ENCODE results near the gene LAMB2. TPM values are rescaled to one million over a fixed set of nuclear protein-coding genes. Genes with fewer than 3 reads are reported as not detected.

The LAMB2 gene
- total and polyA plus RNA-seq, 2 experiments from 2014 or later, result 615 to 1,233 TPM

DNA sequence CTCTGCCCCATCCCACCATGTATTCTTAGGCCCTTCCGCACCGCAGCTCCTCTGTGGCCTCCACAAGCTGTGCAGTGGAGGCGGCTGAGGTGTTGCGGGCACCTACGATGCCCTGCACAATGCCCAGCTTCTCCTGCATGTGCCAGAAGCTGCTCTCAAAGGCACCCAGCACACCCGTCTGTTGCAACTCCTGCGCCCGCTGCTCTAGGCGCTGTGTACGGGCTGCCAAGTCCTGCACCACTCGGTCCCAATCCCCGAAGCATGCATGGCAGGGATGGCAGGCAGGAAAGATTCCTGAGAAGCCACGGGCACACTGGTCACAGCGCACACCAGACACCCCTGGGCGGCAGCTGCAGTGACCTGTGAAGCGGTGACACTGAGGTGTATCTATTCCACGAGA lies 9.2 kb downstream of the LAMB2 start:
- Histone ChIP-seq H3K9me3 (ENCODE audit: low read depth) (no peaks in the 10 kb centered on the region), H3K36me3 (peaks cover 36% of the 10 kb centered on the region), H3K4me1 (ENCODE audit: low read depth) (peaks cover 10% of the 10 kb centered on the region), H3K27me3 (no peaks in the 10 kb centered on the region), H3K4me3 (no peak overlapping the region), H3K27ac (no peak overlapping the region)
- no peak for TF ChIP-seq CTCF (IDR thresholded peaks at IDR 0.05; ENCODE audit: low read depth, low read length)
- DNase-seq (ENCODE audit: low read depth in 1 of 2, low spot score in 1 of 2), result no peak

DNA sequence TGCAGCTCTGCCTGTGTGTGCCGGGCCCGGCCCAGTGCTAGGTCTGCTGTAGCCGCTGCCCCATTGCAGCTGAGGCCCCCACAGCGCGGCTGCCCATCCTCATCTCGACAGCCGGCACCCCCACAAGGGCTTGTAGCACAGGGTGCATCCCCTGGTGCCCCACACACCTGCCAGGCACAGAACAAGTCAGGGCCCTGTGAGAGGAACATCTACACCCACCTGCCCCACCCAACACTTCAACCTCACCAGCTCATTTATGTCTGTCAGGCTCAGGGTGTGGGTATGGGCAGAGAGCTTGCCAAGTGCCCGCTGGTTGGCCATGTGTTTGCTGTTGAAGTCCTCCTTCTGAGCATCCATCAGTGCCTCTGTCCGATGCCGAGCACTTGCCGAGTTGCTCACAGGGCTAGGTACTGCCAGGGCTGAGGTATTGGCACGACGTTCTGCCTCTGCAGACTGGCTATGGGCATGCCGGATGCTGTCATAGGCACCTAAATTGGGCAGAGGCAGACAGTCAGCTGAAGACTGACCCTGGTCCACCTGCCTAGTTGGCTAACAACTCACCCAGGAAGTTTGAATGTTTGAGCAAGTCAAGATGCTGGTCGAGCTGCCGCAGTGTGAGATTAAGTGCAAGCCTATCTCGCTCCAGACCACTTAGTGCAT lies 9.8 kb downstream of the LAMB2 start:
- Histone ChIP-seq H3K9me3 (ENCODE audit: low read depth) (no peaks in the 10 kb centered on the region), H3K27me3 (no peaks in the 10 kb centered on the region), H3K4me3 (no peak overlapping the region), H3K36me3 (peaks cover 34% of the 10 kb centered on the region), H3K4me1 (ENCODE audit: low read depth) (peaks cover 10% of the 10 kb centered on the region), H3K27ac (no peak overlapping the region)
- TF ChIP-seq CTCF (IDR thresholded peaks at IDR 0.05; ENCODE audit: low read depth, low read length), result no peak
- no peak for DNase-seq (ENCODE audit: low read depth in 1 of 2, low spot score in 1 of 2)

DNA sequence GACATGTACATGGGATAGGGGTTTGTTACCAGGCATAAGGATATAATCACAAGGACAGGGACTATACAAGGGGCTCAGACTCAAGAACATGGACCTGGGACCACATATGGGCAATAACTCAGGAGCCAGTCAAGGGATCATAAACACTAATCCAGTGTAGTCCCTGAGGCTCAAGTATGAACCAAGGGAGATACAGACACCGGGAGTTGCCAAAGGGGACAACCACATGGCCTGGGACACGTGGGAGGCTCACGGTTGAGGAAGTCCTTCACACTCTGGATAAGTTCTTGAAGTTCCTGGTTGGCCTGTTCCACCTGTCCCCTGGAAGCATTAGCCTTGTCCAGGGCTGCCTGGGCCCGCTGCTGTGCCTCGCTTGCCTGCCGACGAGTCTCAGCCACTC lies 10.4 kb downstream of the LAMB2 start:
- no peak overlapping the region for H3K4me3 ChIP-seq
- no peaks in the 10 kb centered on the region for H3K9me3 ChIP-seq (ENCODE audit: low read depth)
- peaks cover 39% of the 10 kb centered on the region for H3K36me3 ChIP-seq
- TF ChIP-seq CTCF (IDR thresholded peaks at IDR 0.05; ENCODE audit: low read depth, low read length), result no peak
- H3K27me3 ChIP-seq, result no peaks in the 10 kb centered on the region
- H3K27ac ChIP-seq, result no peak overlapping the region
- no peak for DNase-seq (ENCODE audit: low read depth in 1 of 2, low spot score in 1 of 2)
- H3K4me1 ChIP-seq (ENCODE audit: low read depth), result peaks cover 10% of the 10 kb centered on the region

DNA sequence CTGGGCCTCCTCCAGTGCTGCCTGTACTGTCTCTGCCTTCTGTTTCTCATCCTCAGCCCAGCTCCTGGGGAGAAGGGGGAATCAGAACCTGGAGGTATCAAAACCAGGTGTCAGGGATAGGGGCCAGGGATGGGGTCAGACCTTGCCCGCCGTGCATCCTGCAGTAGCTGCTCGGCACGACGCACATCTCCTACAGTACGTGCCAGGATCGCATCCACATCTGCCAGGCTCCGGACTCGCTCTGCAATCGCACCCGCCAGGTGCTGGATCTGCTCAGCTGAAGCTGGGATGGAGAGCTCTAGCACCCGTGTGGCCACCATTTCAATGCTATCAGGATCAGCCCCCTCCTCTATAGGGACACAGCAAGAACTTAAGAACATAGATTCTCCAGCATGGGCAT lies 10.8 kb downstream of the LAMB2 start:
- no peak for DNase-seq (ENCODE audit: low read depth in 1 of 2, low spot score in 1 of 2)
- peaks cover 10% of the 10 kb centered on the region for H3K4me1 ChIP-seq (ENCODE audit: low read depth)
- H3K4me3 ChIP-seq, result no peak overlapping the region
- no peak for TF ChIP-seq CTCF (IDR thresholded peaks at IDR 0.05; ENCODE audit: low read depth, low read length)
- peak overlapping the region; percentile 98 for H3K27ac ChIP-seq
- no peaks in the 10 kb centered on the region for H3K9me3 ChIP-seq (ENCODE audit: low read depth)
- peaks cover 41% of the 10 kb centered on the region for H3K36me3 ChIP-seq
- no peaks in the 10 kb centered on the region for H3K27me3 ChIP-seq

DNA sequence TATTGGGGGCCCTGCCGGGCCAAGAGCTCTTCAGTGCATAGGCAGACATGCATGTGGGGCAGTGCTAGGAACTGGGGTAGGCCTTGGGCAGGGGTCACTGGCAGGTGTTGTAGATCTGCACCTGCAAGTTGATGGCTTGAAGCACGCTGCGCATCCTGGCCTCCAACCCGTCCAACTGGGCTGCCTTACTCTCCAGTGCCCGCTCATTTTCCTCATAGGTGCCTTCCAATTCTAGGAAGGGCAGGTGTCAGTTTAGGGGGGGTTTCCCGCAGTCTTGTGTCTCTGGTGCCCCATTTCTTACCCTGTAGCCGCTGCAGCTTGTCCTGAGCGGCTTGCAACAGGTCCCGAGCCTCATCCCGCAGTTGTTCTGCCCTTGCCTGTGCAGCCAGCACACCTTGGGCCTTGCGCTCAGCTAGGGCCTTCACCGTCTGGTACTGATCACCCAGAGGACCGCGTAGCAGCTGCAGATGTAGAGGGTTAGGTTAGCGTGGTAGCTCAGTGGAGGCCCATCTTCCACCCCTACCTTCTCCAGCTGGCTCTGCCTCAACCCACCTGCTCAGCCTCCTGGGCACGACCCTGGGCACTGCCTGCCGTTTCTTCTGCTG lies 11.6 kb downstream of the LAMB2 start:
- Histone ChIP-seq H3K9me3 (ENCODE audit: low read depth) (no peaks in the 10 kb centered on the region), H3K4me3 (peak overlapping the region; percentile 62), H3K36me3 (peaks cover 48% of the 10 kb centered on the region), H3K27me3 (no peaks in the 10 kb centered on the region), H3K27ac (peak overlapping the region; percentile 98), H3K4me1 (ENCODE audit: low read depth) (peaks cover 10% of the 10 kb centered on the region)
- DNase-seq (ENCODE audit: low read depth in 1 of 2, low spot score in 1 of 2), result no peak
- no peak for TF ChIP-seq CTCF (IDR thresholded peaks at IDR 0.05; ENCODE audit: low read depth, low read length)

Data from cardiac muscle cell (in vitro differentiated cells and primary cell).